Testis (tissue), 3 donors: Measurements from ENCODE around the gene CMTM2. TPM values are rescaled to one million over a fixed set of nuclear protein-coding genes. Genes with fewer than 3 reads are reported as not detected.

ENCODE experiments used
- DNase-seq: peaks from one replicate; pipeline ENCODE4 v3.0.0-alpha.2; 2019
- H3K27ac ChIP-seq, 2 donors: fragments of 200-600 bp; sonication (generic); one replicate each; pipeline ENCODE4 v1.5.1; 2019
- H3K27me3 ChIP-seq: fragments of 200-600 bp; sonication (generic); one replicate; pipeline ENCODE4 v1.5.1; 2019
- H3K36me3 ChIP-seq: fragments of 200-600 bp; sonication (generic); one replicate; pipeline ENCODE4 v1.5.1; 2017; ENCODE audit warnings: low read depth; ENCODE audit errors: missing control alignments
- H3K4me1 ChIP-seq: fragments of 200-600 bp; sonication (generic); one replicate; pipeline ENCODE4 v1.5.1; 2019
- H3K4me3 ChIP-seq, 2 donors: fragments of 200-600 bp; sonication (generic); one replicate each; pipeline ENCODE4 v1.5.1; 2017 to 2019
- H3K9me3 ChIP-seq: fragments of 200-600 bp; sonication (generic); one replicate; pipeline ENCODE4 v1.5.1; 2017
- CTCF ChIP-seq, 3 experiments: fragments of 450-650 bp in 2 of 3; fragments of 200-600 bp in 1 of 3; sonication (generic) in 1 of 3; IDR thresholded peaks; one replicate each; pipeline ENCODE4 v1.5.1; 2016 to 2019; ENCODE audit warnings: antibody characterized with exemption in 3 of 3, mild to moderate bottlenecking in 2 of 3, moderate library complexity in 1 of 3
- POLR2A ChIP-seq: fragments of 450-650 bp; IDR thresholded peaks from one replicate; pipeline ENCODE4 v1.6.1; 2017; ENCODE audit warnings: antibody characterized with exemption, mild to moderate bottlenecking, moderate library complexity
- WGBS, 2 donors: methylation state at CpG; one replicate each; pipeline ENCODE4 v1.1.5; 2018; 5-methylcytosine and 5-hydroxymethylcytosine counted together
- intact Hi-C: fragments of 100-400 bp; cut with DNase I; formaldehyde crosslinking; loops from one replicate; pipeline ENCODE4 v1.15.1; 2023; ENCODE audit warnings: low total_unique reads
- polyA plus RNA-seq: library from polyadenylated mRNA; stranded (reverse); fragments of 350-450 nt; fragmentation: Illumina TruSeq; extraction: RNeasy Lipid Tissue Mini Kit (QIAGEN cat#74804); gene quantifications from one replicate; pipeline ENCODE4 v1.2.3, GENCODE V29; 2014; ENCODE audit warnings: low read depth, low replicate concordance; ENCODE audit not compliant: insufficient read depth
- total RNA-seq, 2 donors: library from RNA; depleted of rRNA; stranded (reverse); fragments of >200 nt; gene quantifications; one replicate each; pipeline ENCODE4 v1.2.3, GENCODE V29; 2016

Gene CMTM2
- total and polyA plus RNA-seq, 3 donors from 2014 or later, result 307 to 1,249 (median 454) TPM

DNA sequence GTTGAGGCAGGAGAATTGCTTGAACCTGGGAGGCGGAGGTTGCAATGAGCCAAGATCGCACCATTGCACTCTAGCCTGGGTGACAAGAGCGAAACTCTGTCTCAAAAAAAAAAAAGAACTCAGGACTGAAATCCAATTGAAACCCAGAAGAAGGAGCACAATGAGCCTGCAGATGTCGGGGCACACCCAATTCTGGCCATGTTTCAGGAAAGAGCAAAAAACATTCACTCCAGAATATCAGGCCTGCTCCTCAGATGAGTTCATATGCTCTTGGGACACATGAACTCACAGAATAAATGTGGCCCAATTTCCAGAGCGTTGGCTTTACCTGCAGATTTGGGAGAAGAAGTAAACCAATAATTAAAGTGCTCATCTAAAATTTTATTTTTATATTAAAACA is 3.0 kb upstream of the CMTM2 start:
- DNase-seq, result no peak
- H3K27me3 ChIP-seq, result no peaks in the 10 kb centered on the region
- H3K27ac ChIP-seq, result no peak overlapping the region
- no peaks in the 10 kb centered on the region for H3K36me3 ChIP-seq
- no peaks in the 10 kb centered on the region for H3K9me3 ChIP-seq
- WGBS, 2 donors, result 78 to 82% methylated on average over 5 of the region's 5 CpGs
- H3K4me1 ChIP-seq, result peaks cover 6% of the 10 kb centered on the region
- no peak for TF ChIP-seq CTCF (IDR thresholded peaks at IDR 0.05)
- intact Hi-C loops, result no loop called here
- no peak overlapping the region for H3K4me3 ChIP-seq

- Histone ChIP-seq H3K9me3 (no peaks in the 10 kb centered on the region), H3K4me3 (no peak overlapping the region), H3K27me3 (no peaks in the 10 kb centered on the region), H3K36me3 (no peaks in the 10 kb centered on the region), H3K27ac (no peak overlapping the region), H3K4me1 (peaks cover 6% of the 10 kb centered on the region)
- intact Hi-C loops, result no loop called here
- WGBS, 2 donors, result 81 to 88% methylated on average over 4 of the region's 4 CpGs
- no peak for TF ChIP-seq POLR2A
- TF ChIP-seq CTCF (IDR thresholded peaks at IDR 0.05), result no peak
- no peak for DNase-seq
Measured at GRCh38 chr16:66580605-66581209, 1.4 kb downstream of the CMTM2 start.

DNA sequence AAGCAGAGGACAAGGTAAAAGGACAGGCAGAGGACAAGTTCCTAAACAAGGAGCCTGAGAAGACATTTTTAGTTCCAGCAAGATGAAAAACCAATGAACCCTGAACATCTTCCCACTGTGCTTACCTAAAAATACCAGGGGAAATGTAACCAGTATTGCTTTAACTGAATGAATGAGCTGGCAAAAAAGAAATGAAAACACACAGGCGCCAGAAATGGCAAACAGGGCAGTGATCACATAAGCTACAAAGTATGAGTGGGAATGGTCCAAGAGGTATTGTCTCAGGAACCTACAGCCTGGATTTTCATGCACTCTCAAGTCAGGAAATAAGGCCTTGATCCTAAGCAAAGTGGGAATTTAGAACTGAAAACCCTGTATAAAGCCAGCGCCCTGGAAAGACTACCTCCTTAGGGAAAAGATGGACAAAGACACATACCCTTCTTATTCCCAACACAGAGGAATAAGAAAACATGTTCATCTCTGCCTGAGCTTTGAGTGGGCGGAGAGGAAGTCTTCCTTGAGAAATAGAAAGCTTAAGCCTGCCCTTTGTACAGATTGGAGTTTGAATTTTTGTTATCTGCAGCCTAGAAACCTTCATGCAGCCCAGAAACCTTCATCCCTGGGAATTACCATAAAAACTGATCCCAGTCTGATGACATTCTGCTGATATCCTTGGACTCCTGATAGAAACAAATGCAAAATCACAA is 2.1 kb downstream of the CMTM2 start:
- intact Hi-C loops, result no loop called here
- Histone ChIP-seq H3K27me3 (no peaks in the 10 kb centered on the region), H3K27ac (no peak overlapping the region), H3K4me1 (peaks cover 6% of the 10 kb centered on the region), H3K9me3 (no peaks in the 10 kb centered on the region), H3K4me3 (no peak overlapping the region), H3K36me3 (no peaks in the 10 kb centered on the region)
- no peak for TF ChIP-seq POLR2A
- no peak for TF ChIP-seq CTCF (IDR thresholded peaks at IDR 0.05)
- DNase-seq, result no peak
- 77 to 89% methylated on average over 3 of the region's 3 CpGs for WGBS, 2 donors

DNA sequence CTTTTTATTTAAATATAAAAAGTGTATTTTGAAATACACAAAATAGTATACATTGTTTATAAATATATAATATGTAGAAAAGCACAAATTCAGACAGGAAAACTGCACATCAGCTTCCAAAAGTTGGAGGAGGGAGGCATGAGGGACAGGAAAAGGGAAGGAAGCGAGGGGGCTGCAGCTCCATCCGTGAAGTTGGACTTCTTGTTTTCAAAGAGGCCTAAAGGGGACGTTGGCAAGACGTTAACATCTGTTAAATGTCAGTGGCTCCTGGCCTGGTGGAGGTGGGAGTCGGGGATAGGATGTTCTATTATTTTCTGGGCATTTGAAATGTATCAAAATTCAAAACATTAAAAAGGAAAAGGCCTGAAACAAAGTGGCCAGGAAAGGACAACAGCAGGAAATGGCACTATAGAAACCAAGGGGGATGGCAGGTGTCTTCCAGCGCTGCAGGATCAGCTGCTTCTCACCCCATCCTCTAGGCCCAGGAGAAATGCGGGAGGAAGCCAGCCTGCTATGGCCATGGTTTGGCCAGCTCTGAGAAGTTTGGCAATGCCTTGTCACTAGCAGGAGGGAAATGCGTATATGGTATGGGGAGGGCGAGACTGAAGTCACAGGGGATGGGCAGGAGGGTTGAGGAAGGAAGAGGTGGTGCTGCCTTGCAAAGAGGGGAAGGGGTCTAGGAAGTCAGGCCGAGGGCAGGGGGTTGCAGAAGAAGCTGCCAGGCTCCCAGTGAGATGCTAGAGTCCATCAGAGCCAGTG is 6.4 kb downstream of the CMTM2 start:
- Histone ChIP-seq H3K27ac (no peak overlapping the region), H3K4me1 (no peaks in the 10 kb centered on the region), H3K27me3 (no peaks in the 10 kb centered on the region), H3K9me3 (no peaks in the 10 kb centered on the region), H3K4me3 (no peak overlapping the region), H3K36me3 (no peaks in the 10 kb centered on the region)
- TF ChIP-seq POLR2A (no peak), CTCF (IDR thresholded peaks at IDR 0.05) (no peak)
- WGBS, 2 donors, result 62 to 67% methylated on average over 10 of the region's 10 CpGs
- DNase-seq, result no peak
- intact Hi-C loops, result no loop called here
